ENCODE measurements around the gene GOPC.

Gene GOPC

DNA sequence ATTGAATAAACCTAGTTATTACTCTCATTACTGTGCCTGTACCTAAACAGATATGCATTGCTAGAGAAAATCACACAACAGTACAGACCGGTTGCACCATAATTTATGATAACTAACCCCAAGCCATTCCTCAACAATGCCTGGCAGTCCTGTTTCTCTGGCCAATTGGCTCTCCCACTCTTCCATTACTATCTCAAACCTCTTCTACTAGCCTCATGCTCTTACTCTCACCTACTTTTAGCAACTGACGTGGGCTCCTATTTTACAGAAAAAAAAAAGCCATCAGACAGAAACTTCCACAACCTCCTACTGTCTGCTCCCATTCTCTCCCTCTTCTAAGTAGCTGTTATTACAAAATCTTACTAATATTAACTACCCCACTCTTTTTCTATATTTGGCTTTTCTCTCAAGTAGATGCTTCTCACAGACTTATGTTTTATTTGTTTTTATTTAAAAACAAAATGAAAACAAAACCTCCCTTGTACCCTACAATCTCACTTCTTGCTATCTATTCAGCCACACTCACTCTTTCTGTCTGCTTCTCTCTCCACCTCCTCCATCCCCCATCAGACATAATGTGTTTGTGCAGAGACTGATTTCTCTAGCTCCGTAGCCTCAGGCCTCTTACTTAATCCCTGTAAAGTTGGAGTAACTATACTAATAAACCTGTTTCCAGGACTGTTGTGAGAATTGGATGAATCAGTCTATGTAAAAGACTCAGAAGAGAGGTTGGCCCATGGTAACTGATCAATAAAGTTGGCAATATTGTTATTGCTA, 9.1 kb downstream of the GOPC start:
- Histone ChIP-seq H3K4me1 (ENCODE audit: control insufficient read depth, insufficient read depth, low read length) (no peaks in the 10 kb centered on the region), H3K36me3 (ENCODE audit: control insufficient read depth, insufficient read depth, low read length) (no peaks in the 10 kb centered on the region), H3K4me3 (ENCODE audit: low read depth, low read length) (no peak overlapping the region), H3K27me3 (ENCODE audit: control insufficient read depth, insufficient read depth, low read length) (no peaks in the 10 kb centered on the region), H3K9ac (ENCODE audit: low read depth, low read length) (no peak overlapping the region), H3K9me3 (ENCODE audit: control insufficient read depth, insufficient read depth, low read length) (no peaks in the 10 kb centered on the region)

DNA sequence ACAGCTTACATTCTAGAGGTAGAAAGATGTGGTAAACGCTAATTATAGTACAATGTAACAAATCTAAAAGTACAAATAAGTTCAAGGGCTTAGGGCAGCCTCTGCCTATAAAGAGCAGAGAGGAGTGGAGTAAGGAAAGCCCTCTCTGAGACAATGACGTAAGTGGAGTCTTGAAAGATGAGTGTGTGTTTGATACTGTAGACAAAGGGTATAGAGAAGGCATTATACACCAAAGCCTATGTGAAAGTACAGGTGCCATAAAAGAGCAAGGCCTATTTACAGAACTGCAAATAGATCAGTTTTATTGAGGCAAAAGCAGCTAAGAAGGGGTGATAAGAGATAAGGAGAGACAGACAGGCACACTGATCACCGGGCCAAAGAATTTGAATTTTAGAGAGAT, 10.9 kb downstream of the GOPC start:
- Histone ChIP-seq H3K4me3 (ENCODE audit: low read depth, low read length) (no peak overlapping the region), H3K36me3 (ENCODE audit: control insufficient read depth, insufficient read depth, low read length) (no peaks in the 10 kb centered on the region), H3K27me3 (ENCODE audit: control insufficient read depth, insufficient read depth, low read length) (no peaks in the 10 kb centered on the region), H3K9me3 (ENCODE audit: control insufficient read depth, insufficient read depth, low read length) (no peaks in the 10 kb centered on the region), H3K9ac (ENCODE audit: low read depth, low read length) (no peak overlapping the region), H3K4me1 (ENCODE audit: control insufficient read depth, insufficient read depth, low read length) (no peaks in the 10 kb centered on the region)

DNA sequence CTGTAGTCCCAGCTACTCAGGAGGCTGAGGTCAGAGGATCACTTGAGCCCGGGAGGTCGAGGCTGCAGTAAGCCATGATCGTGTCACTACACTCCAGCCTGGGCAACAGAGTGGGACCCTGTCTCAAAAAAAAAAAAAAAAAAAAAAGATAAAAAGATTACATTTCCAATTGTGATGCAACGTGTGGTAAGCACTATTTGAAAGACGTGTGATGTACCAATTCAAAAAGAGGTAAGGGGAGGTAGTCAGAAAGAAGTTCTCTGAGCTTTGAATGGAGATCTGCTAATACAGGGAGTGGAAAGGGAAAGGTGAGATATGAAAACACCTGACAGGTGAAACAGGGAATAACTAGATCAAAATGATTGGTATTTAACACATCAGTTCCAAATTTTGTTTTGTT, 11.9 kb downstream of the GOPC start:
- Histone ChIP-seq H3K4me1 (ENCODE audit: control insufficient read depth, insufficient read depth, low read length) (no peaks in the 10 kb centered on the region), H3K4me3 (ENCODE audit: low read depth, low read length) (no peak overlapping the region), H3K27me3 (ENCODE audit: control insufficient read depth, insufficient read depth, low read length) (no peaks in the 10 kb centered on the region), H3K9ac (ENCODE audit: low read depth, low read length) (no peak overlapping the region), H3K9me3 (ENCODE audit: control insufficient read depth, insufficient read depth, low read length) (no peaks in the 10 kb centered on the region), H3K36me3 (ENCODE audit: control insufficient read depth, insufficient read depth, low read length) (no peaks in the 10 kb centered on the region)

DNA sequence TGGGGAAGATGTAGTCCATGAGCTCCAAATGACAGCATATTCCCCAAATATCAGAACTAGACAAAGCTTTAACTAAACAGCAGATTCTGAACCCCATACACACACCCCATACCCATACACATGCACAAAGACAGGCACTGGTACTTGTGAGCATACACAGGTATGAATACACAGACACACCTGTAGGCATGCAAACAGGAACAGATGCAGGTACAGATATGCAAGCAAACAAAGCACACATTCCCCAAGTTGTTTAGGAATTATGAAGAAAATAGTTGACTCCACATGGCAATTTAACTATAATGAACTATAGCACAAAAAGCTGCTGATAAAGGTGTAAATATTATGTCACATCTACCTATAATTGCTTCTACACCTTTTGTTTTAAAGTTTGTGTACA, 16.7 kb downstream of the GOPC start:
- H3K4me3 ChIP-seq (ENCODE audit: low read depth, low read length) = no peak overlapping the region
- H3K9me3 ChIP-seq (ENCODE audit: control insufficient read depth, insufficient read depth, low read length) = no peaks in the 10 kb centered on the region
- H3K36me3 ChIP-seq (ENCODE audit: control insufficient read depth, insufficient read depth, low read length) = no peaks in the 10 kb centered on the region
- H3K4me1 ChIP-seq (ENCODE audit: control insufficient read depth, insufficient read depth, low read length) = no peaks in the 10 kb centered on the region
- H3K9ac ChIP-seq (ENCODE audit: low read depth, low read length) = no peak overlapping the region
- no peaks in the 10 kb centered on the region for H3K27me3 ChIP-seq (ENCODE audit: control insufficient read depth, insufficient read depth, low read length)

DNA sequence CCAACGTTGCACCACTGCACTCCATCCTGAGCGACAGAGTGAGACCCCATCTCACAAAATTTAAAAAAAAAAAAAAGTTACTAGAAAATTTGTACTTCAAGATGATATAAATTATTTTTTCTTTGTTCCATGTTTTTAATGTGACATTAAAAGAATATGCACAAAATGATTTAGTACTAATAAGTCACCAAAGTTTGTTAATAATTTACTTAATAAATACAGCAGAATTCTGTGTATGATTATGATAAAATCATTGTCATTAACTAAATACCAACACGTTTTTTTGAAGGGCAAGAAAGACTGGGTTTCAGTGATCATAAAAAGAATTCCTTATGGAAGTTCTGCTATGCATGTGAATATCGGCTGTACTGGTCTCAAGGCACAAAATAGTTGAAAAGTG, 28.1 kb downstream of the GOPC start:
- no peaks in the 10 kb centered on the region for H3K9me3 ChIP-seq (ENCODE audit: control insufficient read depth, insufficient read depth, low read length)
- no peak overlapping the region for H3K4me3 ChIP-seq (ENCODE audit: low read depth, low read length)
- H3K4me1 ChIP-seq (ENCODE audit: control insufficient read depth, insufficient read depth, low read length) = no peaks in the 10 kb centered on the region
- no peak overlapping the region for H3K9ac ChIP-seq (ENCODE audit: low read depth, low read length)
- no peaks in the 10 kb centered on the region for H3K27me3 ChIP-seq (ENCODE audit: control insufficient read depth, insufficient read depth, low read length)
- H3K36me3 ChIP-seq (ENCODE audit: control insufficient read depth, insufficient read depth, low read length) = no peaks in the 10 kb centered on the region

DNA sequence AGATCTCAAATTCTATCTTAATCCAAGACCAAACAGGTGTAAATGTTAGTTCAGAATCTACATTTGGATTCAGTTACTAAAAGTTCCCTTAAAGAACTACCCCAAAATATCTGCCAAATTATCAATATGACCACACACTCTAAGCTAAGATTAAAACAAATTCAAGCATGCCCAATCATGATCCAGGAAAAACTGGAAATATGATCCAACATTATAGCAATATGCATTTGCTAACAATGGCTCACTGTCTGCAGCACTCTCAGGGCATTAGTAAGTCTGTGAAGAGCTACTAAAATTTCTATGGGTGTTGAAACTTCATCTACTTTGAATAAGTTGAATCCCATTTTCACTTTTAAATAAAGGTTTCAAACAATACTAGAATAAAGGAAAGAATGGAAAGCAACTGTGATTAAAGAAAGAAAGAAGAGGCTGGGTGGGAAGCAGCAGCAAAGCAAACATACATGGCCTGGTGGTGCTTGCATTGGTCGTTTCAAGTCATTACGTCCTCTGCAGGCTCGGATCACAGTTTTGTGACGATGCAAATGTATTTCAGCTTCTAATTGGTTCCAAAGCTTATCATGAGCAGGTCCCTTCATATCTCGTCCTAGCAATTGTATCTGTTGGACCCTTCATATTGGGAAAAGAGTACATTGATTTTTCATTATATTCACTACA, 29.2 kb downstream of the GOPC start:
- Histone ChIP-seq H3K9ac (ENCODE audit: low read depth, low read length) (no peak overlapping the region), H3K4me3 (ENCODE audit: low read depth, low read length) (no peak overlapping the region), H3K9me3 (ENCODE audit: control insufficient read depth, insufficient read depth, low read length) (no peaks in the 10 kb centered on the region), H3K36me3 (ENCODE audit: control insufficient read depth, insufficient read depth, low read length) (no peaks in the 10 kb centered on the region), H3K27me3 (ENCODE audit: control insufficient read depth, insufficient read depth, low read length) (no peaks in the 10 kb centered on the region), H3K4me1 (ENCODE audit: control insufficient read depth, insufficient read depth, low read length) (no peaks in the 10 kb centered on the region)

DNA sequence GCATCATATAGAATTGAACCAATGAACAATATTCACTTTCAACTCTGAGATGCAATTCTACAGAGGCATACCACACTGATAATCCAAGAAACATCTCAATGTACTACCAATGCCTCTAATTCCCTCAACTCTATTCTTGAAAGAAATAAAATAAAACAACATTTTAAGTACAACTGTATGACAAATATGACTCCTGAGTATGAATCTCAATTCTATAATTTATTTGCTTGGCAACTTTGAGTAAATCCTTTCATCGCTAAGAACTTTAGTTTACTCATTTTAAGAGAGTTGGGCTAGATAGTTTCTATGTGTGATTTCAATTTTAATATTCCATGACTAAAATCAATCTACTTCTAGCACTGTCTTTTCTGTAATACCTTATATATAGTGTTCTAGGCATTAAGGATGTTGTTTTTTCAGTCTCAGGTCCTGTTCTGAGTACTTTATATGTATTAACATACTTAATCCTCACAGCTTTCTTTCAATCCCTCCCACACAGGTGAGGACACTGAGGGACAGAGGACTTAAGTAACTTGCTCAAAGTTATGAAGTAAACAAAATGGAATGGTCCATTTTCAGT, 33.4 kb downstream of the GOPC start:
- H3K9ac ChIP-seq (ENCODE audit: low read depth, low read length) = no peak overlapping the region
- no peaks in the 10 kb centered on the region for H3K4me1 ChIP-seq (ENCODE audit: control insufficient read depth, insufficient read depth, low read length)
- H3K9me3 ChIP-seq (ENCODE audit: control insufficient read depth, insufficient read depth, low read length) = no peaks in the 10 kb centered on the region
- H3K27me3 ChIP-seq (ENCODE audit: control insufficient read depth, insufficient read depth, low read length) = no peaks in the 10 kb centered on the region
- no peak overlapping the region for H3K4me3 ChIP-seq (ENCODE audit: low read depth, low read length)
- H3K36me3 ChIP-seq (ENCODE audit: control insufficient read depth, insufficient read depth, low read length) = no peaks in the 10 kb centered on the region

DNA sequence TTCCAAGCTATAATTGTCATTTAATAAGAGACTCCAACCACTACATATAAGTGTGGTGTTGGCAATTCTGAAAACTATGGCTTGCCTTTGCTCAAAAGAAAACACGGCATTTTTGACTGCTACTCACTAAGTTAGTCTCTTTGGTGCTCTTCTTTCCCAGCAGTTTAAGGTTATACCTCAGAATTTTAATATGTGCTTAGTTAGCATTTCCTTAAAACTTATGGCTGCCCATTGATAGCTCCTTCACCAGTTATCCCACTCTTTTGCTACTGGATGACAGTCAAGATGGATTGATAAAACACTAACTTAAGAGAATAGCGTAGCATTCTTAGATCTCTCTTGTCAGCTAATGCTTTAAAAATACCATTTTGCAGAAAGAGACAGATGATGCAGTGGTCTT, 34.1 kb downstream of the GOPC start:
- H3K9me3 ChIP-seq (ENCODE audit: control insufficient read depth, insufficient read depth, low read length) = no peaks in the 10 kb centered on the region
- no peak overlapping the region for H3K4me3 ChIP-seq (ENCODE audit: low read depth, low read length)
- H3K36me3 ChIP-seq (ENCODE audit: control insufficient read depth, insufficient read depth, low read length) = no peaks in the 10 kb centered on the region
- H3K27me3 ChIP-seq (ENCODE audit: control insufficient read depth, insufficient read depth, low read length) = no peaks in the 10 kb centered on the region
- no peak overlapping the region for H3K9ac ChIP-seq (ENCODE audit: low read depth, low read length)
- no peaks in the 10 kb centered on the region for H3K4me1 ChIP-seq (ENCODE audit: control insufficient read depth, insufficient read depth, low read length)

DNA sequence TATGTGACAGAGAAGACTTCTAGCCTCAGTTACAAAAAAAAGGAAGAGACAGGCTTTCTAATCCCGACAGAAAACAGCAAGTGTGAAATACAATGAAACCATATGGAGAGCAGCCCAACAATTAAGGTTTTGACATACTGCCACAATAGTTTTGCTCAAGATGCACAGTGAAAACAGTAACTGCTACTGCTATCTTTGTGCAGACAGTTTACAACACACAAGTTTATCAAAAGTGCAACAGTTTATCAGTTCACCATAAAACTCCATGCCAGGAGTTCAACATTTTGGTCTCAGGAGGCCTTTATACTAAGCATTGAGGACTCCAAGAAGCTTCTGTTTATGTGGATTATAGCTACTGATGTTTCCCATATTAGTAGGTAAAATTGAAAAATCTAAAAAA, 37.6 kb downstream of the GOPC start:
- H3K36me3 ChIP-seq (ENCODE audit: control insufficient read depth, insufficient read depth, low read length) = no peaks in the 10 kb centered on the region
- H3K27me3 ChIP-seq (ENCODE audit: control insufficient read depth, insufficient read depth, low read length) = no peaks in the 10 kb centered on the region

DNA sequence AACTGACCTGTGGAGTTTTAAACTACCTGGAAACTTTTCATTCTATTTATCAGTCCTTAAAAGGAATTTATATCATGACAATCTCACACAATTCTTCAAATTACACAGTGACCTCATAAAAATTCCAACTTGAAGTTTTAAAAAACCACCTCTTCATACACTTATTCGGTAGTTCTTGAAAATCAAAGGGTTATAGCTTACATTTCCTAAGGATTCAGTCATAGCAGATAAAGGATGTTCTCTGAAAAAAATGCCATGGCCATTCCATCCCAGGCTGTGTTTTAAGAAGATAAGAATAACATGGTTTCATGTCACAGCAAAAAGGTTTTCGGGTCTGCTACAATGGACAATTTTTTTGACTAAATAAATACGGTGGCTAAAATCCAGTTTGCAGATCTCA, 41.2 kb downstream of the GOPC start:
- Histone ChIP-seq H3K9me3 (ENCODE audit: control insufficient read depth, insufficient read depth, low read length) (no peaks in the 10 kb centered on the region), H3K36me3 (ENCODE audit: control insufficient read depth, insufficient read depth, low read length) (no peaks in the 10 kb centered on the region), H3K9ac (ENCODE audit: low read depth, low read length) (no peak overlapping the region), H3K27me3 (ENCODE audit: control insufficient read depth, insufficient read depth, low read length) (no peaks in the 10 kb centered on the region), H3K4me1 (ENCODE audit: control insufficient read depth, insufficient read depth, low read length) (no peaks in the 10 kb centered on the region), H3K4me3 (ENCODE audit: low read depth, low read length) (no peak overlapping the region)

More for the DNA sequence above, 37.6 kb downstream of the GOPC start:
- Histone ChIP-seq H3K9me3 (ENCODE audit: control insufficient read depth, insufficient read depth, low read length) (no peaks in the 10 kb centered on the region), H3K9ac (ENCODE audit: low read depth, low read length) (no peak overlapping the region), H3K4me1 (ENCODE audit: control insufficient read depth, insufficient read depth, low read length) (no peaks in the 10 kb centered on the region), H3K4me3 (ENCODE audit: low read depth, low read length) (no peak overlapping the region)

DNA sequence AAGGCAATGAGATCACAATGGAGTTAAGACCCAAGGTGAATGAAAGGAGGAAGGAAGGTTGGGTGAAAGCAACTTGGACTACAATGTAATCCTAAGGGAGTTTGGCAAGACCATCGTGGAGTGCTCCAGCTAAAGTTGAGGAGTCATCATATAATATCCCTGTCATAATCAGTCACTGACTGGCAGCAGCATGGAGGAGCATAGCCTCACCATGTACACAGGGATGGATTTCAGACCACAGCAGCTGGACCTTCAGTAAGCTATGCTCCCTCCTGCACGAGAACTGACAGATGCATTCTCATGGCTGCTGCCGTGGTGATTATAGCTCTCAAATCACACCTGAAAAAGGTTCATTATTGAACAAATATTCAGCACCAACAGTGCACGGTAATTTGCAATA, 43.0 kb downstream of the GOPC start:
- Histone ChIP-seq H3K9ac (ENCODE audit: low read depth, low read length) (no peak overlapping the region), H3K36me3 (ENCODE audit: control insufficient read depth, insufficient read depth, low read length) (no peaks in the 10 kb centered on the region), H3K4me3 (ENCODE audit: low read depth, low read length) (no peak overlapping the region), H3K9me3 (ENCODE audit: control insufficient read depth, insufficient read depth, low read length) (no peaks in the 10 kb centered on the region), H3K27me3 (ENCODE audit: control insufficient read depth, insufficient read depth, low read length) (no peaks in the 10 kb centered on the region), H3K4me1 (ENCODE audit: control insufficient read depth, insufficient read depth, low read length) (no peaks in the 10 kb centered on the region)

DNA sequence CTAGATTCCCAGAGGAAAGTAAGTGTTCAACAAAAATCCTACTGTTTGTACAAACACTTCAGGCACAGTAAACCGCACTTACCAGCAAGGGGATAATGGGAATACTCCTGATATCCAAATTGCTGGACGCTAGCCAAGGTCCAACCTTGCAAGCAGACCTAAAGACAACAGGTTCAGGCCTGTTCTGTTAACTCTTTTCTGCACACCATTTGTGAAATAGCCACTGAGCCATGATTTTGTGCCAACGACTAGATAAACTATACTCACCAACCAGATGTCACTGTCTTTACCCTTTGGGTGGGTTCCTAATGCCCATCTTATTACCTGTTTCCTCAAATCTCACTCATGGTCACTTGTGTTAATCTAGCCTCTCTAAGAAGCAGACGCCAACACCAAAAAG, 43.5 kb downstream of the GOPC start:
- Histone ChIP-seq H3K27me3 (ENCODE audit: control insufficient read depth, insufficient read depth, low read length) (no peaks in the 10 kb centered on the region), H3K36me3 (ENCODE audit: control insufficient read depth, insufficient read depth, low read length) (no peaks in the 10 kb centered on the region), H3K9me3 (ENCODE audit: control insufficient read depth, insufficient read depth, low read length) (no peaks in the 10 kb centered on the region), H3K4me1 (ENCODE audit: control insufficient read depth, insufficient read depth, low read length) (no peaks in the 10 kb centered on the region), H3K9ac (ENCODE audit: low read depth, low read length) (no peak overlapping the region), H3K4me3 (ENCODE audit: low read depth, low read length) (no peak overlapping the region)
